GM10248 (cell line): Measurements from ENCODE around the gene SELENOM.

Experiments used
- CTCF ChIA-PET: fragments of 300-600 bp; sonication (Branson Sonifier 250); formaldehyde crosslinking; extraction: SDS; loops from one replicate; lab custom pipeline; 2021; ENCODE audit warnings: antibody characterized with exemption; lab: Yijun Ruan, JAX
- POLR2A ChIA-PET: fragments of 350-650 bp; sonication (Branson Sonifier 250); formaldehyde crosslinking; extraction: SDS; loops from one replicate; lab custom pipeline; 2020; ENCODE audit warnings: antibody characterized with exemption; lab: Yijun Ruan, JAX
- DNase-seq: peaks from one replicate; pipeline ENCODE4 v3.0.0; 2012; ENCODE audit errors: extremely low spot score
- CTCF ChIP-seq: IDR thresholded peaks from 2 replicates; pipeline ENCODE4 v1.5.1; 2012; ENCODE audit warnings: mild to moderate bottlenecking, low read depth; ENCODE audit errors: extremely low read depth, missing control alignments, control extremely low read depth

Gene SELENOM

GRCh38 chr22:31084811-31085492 is 22.4 kb downstream of the SELENOM start:
- peak; percentile 87 for TF ChIP-seq CTCF
- DNase-seq, result peak; percentile 94
- POLR2A ChIA-PET, result interaction anchor here (0.6 to 1.9 kb wide), 4 partner anchors 34 to 134 kb away, joined by 3 to 5 read pairs (median 4); partner anchors contain the start of gene RNF185
- CTCF ChIA-PET, result interaction anchor here (0.7 to 4.0 kb wide), 36 partner anchors 9 to 522 kb away, joined by 3 to 25 read pairs (median 5); partner anchors contain the start of genes MORC2 and SELENOM

- POLR2A ChIA-PET, result no interaction called here
- no peak for TF ChIP-seq CTCF
- DNase-seq, result no peak
- CTCF ChIA-PET, result interaction anchor here (0.6 to 4.0 kb wide), 35 partner anchors 8 to 521 kb away, joined by 3 to 25 read pairs (median 5); partner anchors contain the start of genes MORC2 and SELENOM
Measured at GRCh38 chr22:31083923-31084810, 23.2 kb downstream of the SELENOM start.

GRCh38 chr22:31083377-31083768 is 24.0 kb downstream of the SELENOM start:
- no peak for DNase-seq
- CTCF ChIA-PET, result interaction anchor here (0.6 to 4.0 kb wide), 17 partner anchors 9 to 329 kb away, joined by 3 to 25 read pairs (median 4); partner anchors contain the start of gene SELENOM
- no peak for TF ChIP-seq CTCF
- POLR2A ChIA-PET, result no interaction called here

GRCh38 chr22:31082606-31083376 is 24.6 kb downstream of the SELENOM start:
- DNase-seq, result no peak
- POLR2A ChIA-PET, result interaction anchor here (1.9 kb wide), 1 partner anchor 114 kb away, joined by 7 read pairs; the partner anchor contains the start of genes MORC2 and TUG1

GRCh38 chr22:31081963-31082605 is 25.3 kb downstream of the SELENOM start:
- ChIA-PET CTCF (interaction anchor here (0.7 to 3.8 kb wide), 6 partner anchors 76 to 318 kb away, joined by 3 to 25 read pairs (median 4); partner anchors contain the start of gene LIMK2), POLR2A (interaction anchor here (1.9 kb wide), 1 partner anchor 113 kb away, joined by 7 read pairs; the partner anchor contains the start of genes MORC2 and TUG1)
- DNase-seq, result no peak
- TF ChIP-seq CTCF, result no peak

More at GRCh38 chr22:31082606-31083376, 24.6 kb downstream of the SELENOM start:
- CTCF ChIA-PET, result interaction anchor here (0.7 to 3.8 kb wide), 13 partner anchors 13 to 327 kb away, joined by 3 to 25 read pairs (median 3); partner anchors contain the start of gene LIMK2
- TF ChIP-seq CTCF, result peak; percentile 33
